Ramos (cell line): ENCODE results near the gene RNF34.

ENCODE experiments used
- in situ Hi-C: fragments of 300-500 bp; cut with MboI; formaldehyde crosslinking; loops from one replicate; pipeline ENCODE4 v1.14.3; 2022; ENCODE audit warnings: low sequenced_read_pairs; ENCODE audit not compliant: unreplicated experiment

Gene RNF34

GRCh38 chr12:121388421-121388981 lies 11.4 kb upstream of the RNF34 start:
- in situ Hi-C loops, result no loop called here

GRCh38 chr12:121390856-121391255 lies 9.1 kb upstream of the RNF34 start:
- in situ Hi-C loops, result no loop called here

- in situ Hi-C loops, result no loop called here
These were observed 8.1 kb upstream of the RNF34 start for GRCh38 chr12:121391619-121392324.

GRCh38 chr12:121392325-121392716 lies 7.6 kb upstream of the RNF34 start:
- in situ Hi-C loops, result no loop called here

- in situ Hi-C loops, result no loop called here
These were observed 2.4 kb upstream of the RNF34 start for GRCh38 chr12:121397521-121397920.

- in situ Hi-C loops, result no loop called here
These were observed 1.6 kb upstream of the RNF34 start for GRCh38 chr12:121398355-121398754.

GRCh38 chr12:121400332-121401139 lies 618 bp downstream of the RNF34 start:
- in situ Hi-C loops, result no loop called here

- in situ Hi-C loops, result no loop called here
These were observed 3.8 kb downstream of the RNF34 start for GRCh38 chr12:121403721-121404120.

- in situ Hi-C loops, result no loop called here
These were observed 4.8 kb downstream of the RNF34 start for GRCh38 chr12:121404734-121405133.

GRCh38 chr12:121405211-121405610 lies 5.3 kb downstream of the RNF34 start:
- in situ Hi-C loops, result no loop called here

- in situ Hi-C loops, result no loop called here
These were observed 14.0 kb downstream of the RNF34 start for GRCh38 chr12:121413917-121414316.

GRCh38 chr12:121417847-121418246 lies 17.9 kb downstream of the RNF34 start:
- in situ Hi-C loops, result no loop called here

- in situ Hi-C loops, result no loop called here
These were observed 20.2 kb downstream of the RNF34 start for GRCh38 chr12:121420109-121420508.

- in situ Hi-C loops, result no loop called here
These were observed 23.3 kb downstream of the RNF34 start for GRCh38 chr12:121423253-121423652.

GRCh38 chr12:121423682-121424623 lies 24.0 kb downstream of the RNF34 start:
- in situ Hi-C loops, result no loop called here

GRCh38 chr12:121424624-121424975 lies 24.7 kb downstream of the RNF34 start:
- in situ Hi-C loops, result no loop called here

- in situ Hi-C loops, result no loop called here
These were observed 27.7 kb downstream of the RNF34 start for GRCh38 chr12:121427556-121428050.

GRCh38 chr12:121428883-121429282 lies 29.0 kb downstream of the RNF34 start:
- in situ Hi-C loops, result no loop called here

- in situ Hi-C loops, result no loop called here
These were observed 31.0 kb downstream of the RNF34 start for GRCh38 chr12:121430833-121431415.
